Non-pigmented ciliary epithelial cell (primary cell): ENCODE measurements around the gene TAL2.

Experiments
- DNase-seq: peaks from one replicate; pipeline ENCODE4 v3.0.0-alpha.2; 2010; ENCODE audit warnings: low read depth

Gene TAL2

GRCh38 chr9:105710638-105711037 lies 48.4 kb downstream of the TAL2 start:
- DNase-seq = no peak

GRCh38 chr9:105711867-105712266 lies 49.6 kb downstream of the TAL2 start:
- no peak for DNase-seq

DNA sequence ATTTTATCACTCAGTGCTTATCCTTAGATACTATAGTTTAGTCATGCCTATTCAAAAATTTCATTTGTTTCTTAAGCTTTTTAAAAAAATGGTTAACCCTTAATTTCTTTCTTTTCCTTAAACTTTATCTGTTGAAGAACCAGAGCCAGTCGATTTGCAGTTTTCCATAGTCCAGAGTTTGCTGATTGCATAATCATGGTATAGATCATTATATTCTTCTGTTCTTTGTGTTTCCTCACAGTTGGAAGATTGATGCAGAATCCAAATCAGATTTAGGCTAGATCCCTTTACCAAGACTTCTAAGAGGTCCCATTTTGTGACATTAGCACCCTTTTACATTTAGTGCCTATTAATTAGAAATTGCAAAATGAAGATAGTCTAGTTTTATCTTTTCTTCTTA lies 50.0 kb downstream of the TAL2 start:
- no peak for DNase-seq
